PC-3 (cell line): ENCODE results near the gene MYO9A.

ENCODE experiments used
- EZH2 ChIP-seq: fragments of 300-600 bp; sonication (generic); IDR thresholded peaks from one replicate; pipeline ENCODE4 v1.6.1; 2017; ENCODE audit warnings: antibody characterized with exemption, mild to moderate bottlenecking, low read length; ENCODE audit not compliant: unreplicated experiment
- EZH2phosphoT487 ChIP-seq: fragments of 300-600 bp; sonication (generic); IDR thresholded peaks from 2 replicates; pipeline ENCODE4 v1.6.1; 2018; ENCODE audit warnings: mild to moderate bottlenecking, antibody characterized with exemption, low read length, borderline replicate concordance
- TF ChIP-seq, protein P1 (sequence below): fragments of 300-600 bp; sonication (generic); conservative IDR thresholded peaks from 2 replicates; pipeline ENCODE4 v1.5.1; 2017; ENCODE audit warnings: antibody characterized with exemption, low read depth, mild to moderate bottlenecking, low read length

DNA sequence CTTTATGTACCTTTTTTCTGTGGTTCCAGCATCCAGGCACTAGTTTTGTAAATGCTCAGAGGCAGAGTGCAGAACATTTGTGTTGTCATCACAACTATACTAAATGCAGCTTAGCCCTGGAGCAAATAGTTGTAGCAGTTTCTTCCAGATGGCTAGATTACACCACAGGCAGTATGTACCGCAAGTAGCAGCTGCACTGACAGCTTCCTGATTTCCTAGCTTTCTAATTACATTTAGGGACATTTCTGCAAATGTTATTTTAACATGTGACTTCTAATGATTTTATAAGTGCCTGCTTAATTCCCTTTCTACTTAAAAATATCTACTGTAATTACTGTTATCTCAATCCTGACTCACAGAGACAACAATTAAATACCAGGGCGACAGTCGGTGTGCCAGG lies 201.1 kb downstream of the MYO9A start:
- TF ChIP-seq, protein P1, sequence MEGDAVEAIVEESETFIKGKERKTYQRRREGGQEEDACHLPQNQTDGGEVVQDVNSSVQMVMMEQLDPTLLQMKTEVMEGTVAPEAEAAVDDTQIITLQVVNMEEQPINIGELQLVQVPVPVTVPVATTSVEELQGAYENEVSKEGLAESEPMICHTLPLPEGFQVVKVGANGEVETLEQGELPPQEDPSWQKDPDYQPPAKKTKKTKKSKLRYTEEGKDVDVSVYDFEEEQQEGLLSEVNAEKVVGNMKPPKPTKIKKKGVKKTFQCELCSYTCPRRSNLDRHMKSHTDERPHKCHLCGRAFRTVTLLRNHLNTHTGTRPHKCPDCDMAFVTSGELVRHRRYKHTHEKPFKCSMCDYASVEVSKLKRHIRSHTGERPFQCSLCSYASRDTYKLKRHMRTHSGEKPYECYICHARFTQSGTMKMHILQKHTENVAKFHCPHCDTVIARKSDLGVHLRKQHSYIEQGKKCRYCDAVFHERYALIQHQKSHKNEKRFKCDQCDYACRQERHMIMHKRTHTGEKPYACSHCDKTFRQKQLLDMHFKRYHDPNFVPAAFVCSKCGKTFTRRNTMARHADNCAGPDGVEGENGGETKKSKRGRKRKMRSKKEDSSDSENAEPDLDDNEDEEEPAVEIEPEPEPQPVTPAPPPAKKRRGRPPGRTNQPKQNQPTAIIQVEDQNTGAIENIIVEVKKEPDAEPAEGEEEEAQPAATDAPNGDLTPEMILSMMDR, result no peak
- no peak for TF ChIP-seq EZH2phosphoT487
- no peak for TF ChIP-seq EZH2
